NCI-H460 (cell line): ENCODE measurements around the gene CENPU. TPM values are rescaled to one million over a fixed set of nuclear protein-coding genes. Genes with fewer than 3 reads are reported as not detected.
"Not testable (repeated sequence)": the region's sequence is repeated elsewhere in the genome, so short reads cannot be mapped to it uniquely, and the experiment has no call there.

ENCODE experiments used
- DNase-seq: peaks from one replicate; pipeline ENCODE4 v3.0.0-alpha.2; 2016; ENCODE audit warnings: low read depth; ENCODE audit errors: extremely low read depth
- total RNA-seq: library from RNA; depleted of rRNA; stranded (reverse); fragments of >200 nt; shearing (Covaris generic); gene quantifications from 2 replicates; pipeline ENCODE4 v1.2.3, GENCODE V29; 2014

Gene CENPU
- total RNA-seq, 1 experiment from 2014 or later, result 33.9 TPM

DNA sequence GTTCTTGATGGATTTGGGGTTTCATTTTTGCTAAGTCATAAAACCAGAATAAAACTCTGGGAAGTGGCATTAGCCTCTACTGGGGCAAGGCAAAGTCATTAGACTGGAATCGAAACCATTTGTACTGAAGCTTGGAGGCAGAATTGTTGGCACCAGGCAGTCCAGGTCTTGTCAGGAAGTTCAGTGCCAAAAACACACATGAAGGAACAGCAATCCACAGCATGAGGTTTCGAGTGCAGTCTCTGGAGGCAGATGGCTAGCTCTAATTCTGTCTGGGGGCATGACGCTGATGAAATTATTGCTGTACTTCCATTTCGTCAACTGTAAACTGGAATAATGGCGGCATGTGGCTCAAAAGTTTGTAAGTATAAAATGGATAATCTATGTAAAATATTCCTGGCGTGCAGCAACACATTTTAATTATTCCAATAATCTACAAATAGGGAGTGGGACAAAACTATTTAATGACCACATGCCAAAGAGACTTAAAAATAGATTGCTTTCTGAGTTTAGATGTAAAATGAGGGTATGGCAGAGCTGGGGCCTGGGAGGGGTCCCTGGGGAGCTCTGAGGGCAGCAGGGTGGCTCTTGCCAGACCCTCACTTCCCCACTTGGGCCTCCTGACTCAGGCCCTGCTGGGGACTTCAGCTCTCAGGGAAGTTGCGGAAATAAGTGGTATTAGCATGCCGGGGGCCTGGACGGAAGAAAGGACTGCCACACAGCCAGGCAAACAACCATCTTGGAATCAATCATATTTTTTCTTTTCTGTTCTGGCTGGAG, 18.8 kb upstream of the CENPU start:
- no peak for DNase-seq

DNA sequence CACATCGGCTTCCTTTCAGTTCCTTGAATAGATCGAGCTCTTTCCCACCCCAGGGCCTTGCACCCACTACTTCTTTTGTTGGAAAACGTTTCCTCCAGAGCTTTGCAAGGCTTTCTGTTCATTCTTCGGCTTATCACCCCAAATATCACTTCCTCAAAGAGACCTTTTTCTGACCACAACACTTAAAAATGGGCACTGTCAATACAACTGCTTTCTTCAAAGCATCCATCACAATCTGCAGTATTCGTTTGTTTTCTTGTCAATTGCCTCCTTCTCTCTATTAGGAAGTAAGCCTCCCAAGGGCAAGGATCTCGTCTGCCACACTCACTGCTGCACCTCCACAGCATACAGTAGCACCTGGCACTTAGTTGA, 17.7 kb upstream of the CENPU start:
- no peak for DNase-seq

DNA sequence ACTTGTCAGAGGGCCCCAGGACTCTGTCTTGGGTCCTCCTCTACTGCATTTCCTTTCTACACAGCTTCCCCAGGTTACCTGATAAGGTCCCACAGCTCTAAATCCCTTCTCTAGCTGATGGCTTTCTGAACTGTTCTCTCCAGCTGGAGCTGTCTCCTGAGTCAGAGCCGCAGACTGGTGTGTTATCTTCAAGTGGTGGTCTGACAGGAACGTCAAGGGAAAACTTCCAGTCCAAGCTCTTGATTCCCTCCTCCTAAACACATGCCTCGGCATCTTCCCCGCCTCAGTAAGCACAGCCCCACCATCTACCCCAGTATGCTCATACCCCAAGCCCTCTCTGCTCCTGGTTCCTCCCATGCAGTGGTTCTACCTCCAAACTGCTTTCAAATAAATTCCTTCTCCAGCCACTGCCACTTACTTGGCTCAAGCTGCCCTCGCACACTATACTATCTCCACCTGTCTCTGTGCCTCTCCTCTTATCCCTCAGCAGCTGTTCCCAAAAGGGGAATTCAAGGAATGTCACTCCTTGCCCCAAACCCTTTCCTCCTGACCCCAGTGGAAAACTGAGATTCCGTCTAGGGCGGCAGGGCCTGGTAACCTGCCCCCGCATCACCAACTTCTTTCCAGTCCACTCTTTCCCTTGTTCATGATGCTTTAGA, 17.2 kb upstream of the CENPU start:
- no peak for DNase-seq

DNA sequence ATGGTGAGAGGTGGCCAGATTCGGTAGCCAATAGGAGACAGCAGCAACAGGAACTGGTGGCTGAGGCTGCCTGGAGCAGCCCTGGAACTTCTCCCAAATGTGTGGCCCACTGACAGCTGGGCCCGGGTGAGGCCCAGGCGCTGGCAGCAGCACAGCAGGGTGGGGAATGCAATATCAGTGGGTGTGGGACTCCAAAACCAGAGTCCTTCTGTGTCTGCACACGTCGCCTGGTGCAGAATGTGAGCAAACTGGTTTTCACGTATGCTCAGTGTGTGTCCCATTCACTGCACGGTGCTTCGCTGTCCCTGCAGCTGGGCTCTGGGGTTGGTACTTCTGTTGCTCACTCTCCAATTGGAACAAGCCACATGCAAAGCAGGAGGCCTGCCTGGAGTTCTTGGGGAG, 14.4 kb upstream of the CENPU start:
- no peak for DNase-seq

DNA sequence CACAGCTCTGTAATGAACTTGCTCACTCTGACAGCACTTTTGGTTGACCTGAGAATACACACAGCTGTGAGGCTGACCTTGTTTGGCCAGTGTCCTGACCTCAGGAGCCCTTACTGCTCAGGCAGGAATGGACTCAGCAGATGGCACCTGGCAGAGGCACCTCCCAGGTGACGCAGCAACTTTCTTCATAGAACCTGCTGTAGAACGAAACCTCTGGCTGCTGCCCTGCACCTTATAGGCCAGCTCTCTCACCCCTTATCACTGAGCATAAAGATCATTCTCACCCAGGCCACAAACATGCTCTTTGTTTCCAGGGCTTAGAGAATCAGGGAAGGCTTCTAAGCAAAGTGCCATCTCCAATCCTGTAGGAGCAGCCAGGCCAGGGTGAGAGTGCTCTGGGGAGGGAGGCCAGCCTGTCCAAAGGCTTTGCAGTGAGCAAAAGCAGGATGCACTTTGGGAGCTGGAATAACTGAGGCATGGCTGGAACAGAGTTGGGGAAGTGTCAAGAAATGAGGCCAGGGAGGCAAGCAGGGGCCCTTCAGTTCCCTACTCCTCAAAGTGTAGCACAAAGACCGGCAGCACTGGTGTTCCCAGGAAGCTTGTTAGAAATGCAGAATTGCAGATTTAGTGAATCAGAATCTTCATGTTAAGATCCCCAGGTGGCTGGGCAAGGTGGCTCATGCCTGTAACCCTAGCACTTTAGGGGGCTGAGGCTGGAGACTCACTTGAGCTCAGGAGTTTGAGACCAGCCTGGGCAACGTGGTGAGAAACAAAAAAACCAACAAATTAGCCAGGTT, 13.3 kb upstream of the CENPU start:
- no peak for DNase-seq

DNA sequence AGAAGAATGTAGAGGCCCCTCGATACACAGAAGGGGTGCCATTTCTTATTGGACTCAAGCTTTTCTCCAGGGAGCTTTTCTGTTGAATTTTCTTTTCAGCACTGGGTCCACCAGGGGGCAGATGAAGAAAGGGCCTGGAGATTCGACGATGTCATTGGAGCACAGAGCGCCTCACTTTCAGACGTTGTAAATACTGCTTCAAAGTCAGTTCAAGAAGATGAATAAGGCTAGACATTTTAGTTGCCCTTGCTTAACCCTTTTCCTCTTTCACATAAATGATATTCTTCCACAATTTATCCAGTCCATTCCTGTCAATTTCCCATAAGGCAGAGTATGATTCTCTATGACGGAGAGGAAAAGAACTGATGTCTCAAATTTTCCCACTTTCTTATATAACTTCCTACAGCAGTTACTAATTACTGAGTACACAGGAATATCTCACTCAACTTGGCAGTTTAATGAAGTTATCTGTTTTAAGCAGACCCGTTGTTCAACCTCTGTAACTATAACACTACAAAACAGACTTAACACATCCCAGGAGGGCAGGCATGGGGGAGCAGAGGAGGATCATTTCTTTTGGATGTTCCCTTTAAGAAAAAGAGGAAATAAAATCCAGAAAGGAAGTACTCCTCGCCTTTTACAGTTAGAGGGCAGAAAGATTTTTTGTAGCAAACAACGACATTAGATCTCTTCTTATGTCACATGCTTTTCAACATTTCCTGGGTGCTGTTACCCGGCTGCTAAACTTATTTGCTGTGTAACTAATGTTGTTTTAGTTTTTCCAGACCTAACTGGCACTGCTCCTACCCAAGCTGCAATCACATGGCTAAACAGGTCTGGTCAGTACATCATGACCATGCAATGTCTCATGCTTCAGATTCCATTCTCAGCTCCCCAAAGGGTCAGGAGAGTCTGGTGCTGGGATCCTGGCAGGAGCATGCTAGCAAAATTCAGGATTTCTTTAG, 12.2 kb upstream of the CENPU start:
- peak; percentile 72 for DNase-seq

DNA sequence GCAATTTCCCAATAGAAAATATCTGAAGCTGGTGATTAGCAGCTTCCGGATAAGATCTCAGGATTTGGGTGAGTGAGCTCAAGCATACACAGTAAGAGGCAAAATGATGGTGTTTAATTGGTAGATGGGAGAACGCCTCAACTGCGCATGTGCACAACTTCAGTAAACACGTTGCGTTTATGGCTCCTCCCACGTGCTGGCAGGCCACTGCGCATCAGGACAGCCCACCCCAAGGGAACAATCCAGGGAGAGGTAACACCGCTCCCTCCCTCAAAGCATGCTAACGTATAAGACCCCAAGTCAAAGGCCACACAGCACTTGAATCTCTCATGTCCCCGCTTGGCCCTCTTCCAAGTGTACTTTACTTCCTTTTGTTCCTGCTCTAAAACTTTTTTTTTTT, 10.3 kb upstream of the CENPU start:
- no peak for DNase-seq

DNA sequence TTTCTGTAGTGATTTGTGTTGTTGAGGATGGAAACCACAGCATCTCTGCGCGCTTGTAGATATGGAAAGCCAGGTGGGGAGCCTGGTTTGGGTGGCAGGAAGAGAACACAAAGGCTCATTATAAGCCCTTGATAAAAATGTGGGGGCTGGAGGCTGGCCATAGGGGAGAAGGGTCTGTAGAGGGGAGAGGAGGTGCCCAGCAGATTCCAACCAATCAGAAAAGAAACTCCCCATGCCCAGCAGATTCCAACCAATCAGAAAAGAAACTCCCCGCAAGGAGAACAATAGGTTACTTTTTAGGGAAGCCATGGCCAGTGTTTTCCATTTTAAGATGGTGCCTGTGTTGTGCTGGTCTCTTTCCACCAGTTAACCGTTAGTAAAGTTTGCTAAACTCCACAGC, 9.8 kb upstream of the CENPU start:
- DNase-seq, result no peak

DNA sequence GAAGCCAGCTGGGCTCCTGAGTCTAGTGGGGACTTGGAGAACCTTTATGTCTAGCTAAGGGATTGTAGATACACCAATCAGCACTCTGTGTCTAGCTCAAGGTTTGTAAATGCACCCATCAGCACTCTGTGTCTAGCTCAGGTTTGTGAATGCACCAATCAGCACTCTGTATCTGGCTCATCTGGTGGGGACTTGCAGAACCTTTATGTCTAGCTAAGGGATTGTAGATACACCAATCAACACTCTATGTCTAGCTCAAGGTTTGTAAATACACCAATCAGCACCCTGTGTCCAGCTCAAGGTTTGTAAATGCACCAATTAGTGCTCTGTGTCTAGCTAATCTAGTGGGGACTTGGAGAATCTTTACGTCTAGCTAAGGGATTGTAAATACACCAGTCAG, 7.8 kb upstream of the CENPU start:
- DNase-seq, result not testable (repeated sequence)

DNA sequence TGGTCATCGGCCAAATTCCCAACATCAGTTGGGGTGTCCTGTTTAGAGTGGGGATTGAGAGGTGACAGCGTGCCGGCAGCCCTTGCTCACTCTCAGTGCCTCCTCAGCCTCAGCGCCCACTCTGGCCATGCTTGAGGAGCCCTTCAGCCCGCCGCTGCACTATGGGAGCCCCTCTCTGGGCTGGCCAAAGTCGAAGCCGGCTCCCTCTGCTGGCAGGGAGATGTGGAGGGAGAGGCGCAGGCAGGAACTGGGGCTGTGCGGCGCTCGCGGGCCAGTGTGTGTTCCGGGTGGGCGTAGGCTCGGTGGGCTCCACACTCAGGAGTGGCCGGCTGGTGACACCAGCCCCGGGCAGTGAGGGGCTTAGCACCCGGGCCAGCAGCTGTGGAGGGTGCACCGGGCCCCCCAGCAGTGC, 7.1 kb upstream of the CENPU start:
- no peak for DNase-seq

DNA sequence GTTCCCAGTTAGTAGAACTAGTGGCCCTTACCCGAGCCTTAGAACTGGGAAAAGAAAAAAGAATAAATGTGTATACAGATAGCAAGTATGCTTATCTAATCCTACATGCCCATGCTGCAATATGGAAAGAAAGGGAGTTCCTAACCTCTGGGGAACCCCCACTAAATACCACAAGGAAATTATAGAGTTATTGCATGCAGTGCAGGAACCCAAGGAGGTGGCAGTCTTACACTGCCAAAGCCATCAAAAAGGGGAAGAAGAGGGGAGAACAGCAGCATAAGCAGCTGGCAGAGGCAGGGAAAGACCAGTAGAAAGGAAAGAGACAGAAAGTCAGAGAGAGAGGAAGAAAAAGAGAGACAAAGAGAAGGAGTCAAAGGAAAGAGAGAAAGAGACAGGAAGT, 5.7 kb upstream of the CENPU start:
- DNase-seq, result not testable (repeated sequence)

DNA sequence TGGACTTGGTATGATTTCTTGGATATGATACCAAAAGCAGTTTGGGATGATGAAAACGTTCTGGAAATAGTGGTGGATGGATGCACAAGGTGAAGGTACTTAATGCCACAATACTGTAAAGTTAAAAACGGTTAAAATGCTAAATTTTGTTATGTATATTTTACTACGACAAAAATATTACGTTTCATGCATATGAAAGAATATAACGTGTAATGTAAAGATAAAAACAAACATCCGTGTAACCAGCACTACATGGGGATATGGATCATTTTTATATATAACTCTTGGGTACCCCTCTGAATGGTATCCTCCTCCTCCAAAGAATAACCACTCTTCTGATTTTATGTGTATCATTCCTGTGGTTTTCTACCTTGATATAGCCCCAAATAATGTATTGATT, 862 bp upstream of the CENPU start:
- no peak for DNase-seq

DNA sequence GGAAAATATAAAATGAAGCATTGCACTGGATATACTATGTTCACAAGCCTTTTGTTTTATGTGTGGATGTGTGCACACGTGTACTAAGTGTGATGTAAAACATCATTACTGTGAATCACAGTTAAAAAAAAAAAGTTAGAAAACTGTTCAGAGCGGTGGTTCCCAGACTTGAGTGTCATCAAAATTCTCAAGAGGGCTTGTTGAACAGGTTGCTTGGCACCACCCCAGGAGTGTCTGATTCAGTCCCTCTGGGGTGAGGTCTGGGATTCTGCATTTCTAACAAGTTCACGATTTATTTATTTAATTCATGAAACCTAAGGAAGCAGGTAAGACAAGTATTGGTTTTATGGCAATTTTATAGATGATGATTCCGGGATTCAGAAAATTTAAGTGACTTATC, 1.8 kb downstream of the CENPU start:
- no peak for DNase-seq

DNA sequence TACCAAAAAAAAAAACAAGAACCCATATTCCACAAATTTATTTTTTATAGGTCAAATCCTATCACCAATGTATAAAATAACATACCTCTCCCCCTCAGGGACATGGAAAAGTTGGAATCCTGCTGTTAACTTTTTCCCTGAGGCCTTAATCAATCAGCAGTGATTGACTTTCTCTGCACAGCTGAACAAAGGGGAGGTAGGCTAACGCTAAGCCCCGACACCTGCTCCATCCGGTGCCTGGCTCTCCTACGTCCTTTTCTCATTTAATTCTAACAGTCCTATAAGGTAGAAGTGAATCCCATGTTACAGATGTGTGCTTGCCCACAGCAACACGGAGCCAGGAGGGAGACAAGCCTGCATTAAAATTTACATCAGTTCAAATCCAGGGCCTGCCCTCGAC, 2.8 kb downstream of the CENPU start:
- no peak for DNase-seq

DNA sequence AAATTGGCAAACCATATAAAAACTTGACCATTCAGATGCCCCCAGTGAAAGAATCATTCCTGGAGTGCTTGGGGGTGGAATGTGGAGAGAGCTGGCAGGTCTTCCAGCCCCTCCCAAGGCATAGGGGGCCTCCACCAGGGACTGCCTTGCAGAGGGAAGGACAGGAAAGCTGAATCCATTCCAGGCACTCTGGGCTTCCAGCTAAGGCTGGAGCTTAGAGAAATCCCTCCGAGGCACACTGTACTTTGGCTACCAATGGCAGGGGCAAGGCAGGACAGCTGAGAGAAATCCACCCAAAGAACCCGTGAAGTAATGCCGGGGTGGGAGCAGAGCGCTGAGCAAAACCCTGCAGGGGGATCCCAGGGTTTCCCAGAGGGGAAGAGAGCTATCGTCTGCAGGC, 4.0 kb downstream of the CENPU start:
- no peak for DNase-seq

DNA sequence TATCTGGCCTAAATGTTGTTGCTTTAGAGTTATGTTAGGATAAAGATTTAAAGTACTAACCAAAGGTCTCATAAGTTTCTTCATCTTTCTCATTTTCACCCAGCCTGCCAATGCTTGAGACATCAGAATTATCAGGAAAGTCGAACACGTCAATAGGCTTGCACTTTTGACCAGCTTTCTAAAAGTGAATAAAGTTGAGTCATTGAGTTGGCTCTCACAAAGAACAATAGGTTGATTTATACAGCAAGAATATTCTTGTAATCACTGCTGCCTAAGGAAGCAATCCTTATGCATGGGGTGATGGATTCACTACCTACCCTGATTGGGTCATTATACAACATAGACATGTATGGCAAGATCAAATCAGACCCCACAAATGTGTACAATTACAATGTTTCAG, 5.0 kb downstream of the CENPU start:
- DNase-seq, result no peak

DNA sequence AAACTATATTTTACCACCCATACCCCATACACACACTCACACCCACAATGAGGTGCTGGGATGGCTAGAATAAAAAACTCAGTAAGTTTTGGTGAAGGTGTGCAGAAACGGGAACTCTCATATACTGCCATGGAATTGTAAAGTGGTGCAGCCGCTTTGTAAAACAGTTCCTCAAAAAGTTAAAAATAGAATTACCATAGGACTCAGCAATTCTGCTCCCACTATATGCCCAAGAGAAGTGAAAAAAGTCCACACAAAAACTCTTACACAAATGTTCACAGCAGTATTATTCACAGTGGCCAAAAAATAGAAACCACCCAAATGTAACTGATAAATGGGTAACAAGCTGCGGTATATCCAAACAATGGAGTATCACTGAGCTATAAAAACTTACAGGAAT, 6.5 kb downstream of the CENPU start:
- no peak for DNase-seq

DNA sequence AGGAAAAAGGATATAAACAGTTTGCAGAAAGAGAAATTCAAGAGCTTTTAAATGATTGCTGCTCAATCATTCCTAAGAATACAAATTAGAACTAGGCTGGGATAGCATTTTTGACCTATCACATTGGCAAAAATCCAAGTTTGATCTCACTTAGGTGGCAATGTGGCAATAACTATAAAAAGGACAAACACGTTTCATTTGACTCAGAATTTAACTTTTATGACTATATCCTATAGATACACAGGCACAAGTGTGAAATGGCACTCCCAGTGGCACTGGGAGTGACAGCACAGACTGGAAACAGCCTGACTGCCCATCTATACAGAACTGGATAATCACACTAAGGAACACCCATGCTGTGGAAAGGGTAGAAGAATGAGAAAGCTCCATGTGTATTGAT, 11.1 kb downstream of the CENPU start:
- DNase-seq, result no peak

DNA sequence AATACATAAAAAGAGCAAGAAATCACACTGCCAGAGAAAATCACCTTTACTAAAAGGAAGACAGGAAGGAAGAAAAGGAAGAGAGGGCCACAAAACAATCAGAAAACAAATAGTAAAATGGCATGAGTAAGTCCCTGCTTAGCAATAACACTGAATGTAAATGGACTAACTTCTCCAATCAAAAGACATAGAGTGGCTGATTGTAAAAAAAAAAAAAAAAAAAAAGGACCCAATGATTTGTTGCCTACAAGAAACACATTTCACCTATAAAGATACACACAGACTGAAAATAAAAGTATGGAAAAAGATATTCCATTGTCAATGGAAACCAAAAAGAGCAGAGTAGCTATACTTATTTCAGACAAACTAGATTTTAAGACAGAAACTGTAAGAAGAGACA, 12.6 kb downstream of the CENPU start:
- no peak for DNase-seq

DNA sequence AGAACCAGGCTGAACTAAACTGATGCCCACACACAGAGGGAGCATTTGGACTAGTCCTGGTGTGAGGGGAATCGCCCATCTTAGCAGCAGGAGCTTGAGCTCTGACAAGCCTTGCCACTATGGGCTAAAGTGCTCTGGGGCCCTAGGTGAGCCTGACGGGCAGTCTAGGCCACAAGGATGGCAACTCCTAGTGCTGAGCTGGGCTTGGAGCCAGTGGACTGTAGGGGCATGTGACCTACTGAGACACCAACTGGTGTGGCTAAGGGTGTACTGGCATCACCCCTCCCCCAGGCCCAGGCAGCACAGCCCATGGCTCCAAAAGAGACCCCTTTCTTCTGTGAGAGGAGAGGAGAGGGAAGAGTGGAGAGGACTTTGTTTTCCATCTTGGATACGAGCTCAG, 14.5 kb downstream of the CENPU start:
- DNase-seq, result no peak

DNA sequence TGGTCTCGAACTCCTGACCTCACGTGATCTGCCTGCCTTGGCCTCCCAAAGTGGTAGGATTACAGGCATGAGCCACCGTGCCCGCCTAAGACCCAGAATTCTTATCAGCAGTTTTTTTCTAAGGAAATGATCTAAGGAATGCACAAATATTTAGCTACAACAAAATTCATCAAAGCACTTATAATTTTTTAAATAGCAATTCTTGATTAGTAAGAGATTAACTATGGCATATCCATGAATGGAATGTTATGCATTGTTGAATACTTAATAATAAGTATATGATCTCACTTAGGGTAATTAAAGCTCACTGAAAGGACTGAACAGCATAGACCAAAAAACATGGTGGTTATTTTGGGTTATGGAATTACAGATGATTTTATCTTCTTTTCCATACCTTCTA, 18.4 kb downstream of the CENPU start:
- no peak for DNase-seq
